HG03066 (cell line): Measurements from ENCODE around the gene IDH3B.
A peak's percentile ranks its signal among the peaks of the same experiment; 100 is the strongest.

Experiments used
- ATAC-seq: cut with Tn5 transposase; IDR thresholded peaks from one replicate; pipeline ENCODE4 v1.9.1; 2021; ENCODE audit warnings: low read depth; ENCODE audit not compliant: unreplicated experiment

The IDH3B gene

GRCh38 chr20:2658414-2659354 is 5.3 kb downstream of the IDH3B start:
- no peak for ATAC-seq

GRCh38 chr20:2657674-2658073 is 6.3 kb downstream of the IDH3B start:
- ATAC-seq: no peak

- no peak for ATAC-seq
Observed at GRCh38 chr20:2657241-2657640, 6.8 kb downstream of the IDH3B start.

- ATAC-seq: no peak
Observed at GRCh38 chr20:2656471-2657117, 7.4 kb downstream of the IDH3B start.

GRCh38 chr20:2655331-2656116 is 8.5 kb downstream of the IDH3B start:
- no peak for ATAC-seq

- ATAC-seq: no peak
Observed at GRCh38 chr20:2654831-2655230, 9.2 kb downstream of the IDH3B start.

GRCh38 chr20:2654384-2654822 is 9.6 kb downstream of the IDH3B start:
- ATAC-seq: no peak

- no peak for ATAC-seq
Observed at GRCh38 chr20:2653556-2654383, 10.2 kb downstream of the IDH3B start.

GRCh38 chr20:2652724-2653555 is 11.1 kb downstream of the IDH3B start:
- peak; percentile 47 for ATAC-seq

- ATAC-seq: peak; percentile 76
Observed at GRCh38 chr20:2651772-2652723, 12.0 kb downstream of the IDH3B start, which contains the start of gene NOP56. Gene NOP56, plus strand, starts transcription at chr20:2652632. Its CDS starts 29 bp downstream, at chr20:2652661.

- no peak for ATAC-seq
Observed at GRCh38 chr20:2643708-2644107, 20.3 kb downstream of the IDH3B start.

GRCh38 chr20:2640899-2641298 is 23.1 kb downstream of the IDH3B start:
- no peak for ATAC-seq

GRCh38 chr20:2640260-2640659 is 23.8 kb downstream of the IDH3B start:
- ATAC-seq: no peak

GRCh38 chr20:2637246-2637645 is 26.8 kb downstream of the IDH3B start:
- no peak for ATAC-seq

GRCh38 chr20:2633381-2633780 is 30.6 kb downstream of the IDH3B start:
- ATAC-seq: no peak

GRCh38 chr20:2631228-2631627 is 32.8 kb downstream of the IDH3B start:
- ATAC-seq: no peak

- no peak for ATAC-seq
Observed at GRCh38 chr20:2626853-2627541, 37.0 kb downstream of the IDH3B start.
